Peyer's patch (tissue), 4 donors: ENCODE measurements around the gene SH2B3. TPM values are rescaled to one million over a fixed set of nuclear protein-coding genes. Genes with fewer than 3 reads are reported as not detected.

Source experiments
- DNase-seq, 3 donors: peaks; one replicate each; pipeline ENCODE4 v3.0.0-alpha.2; 2017 to 2019
- H3K27ac ChIP-seq, 4 donors: fragments of 200-600 bp; sonication (generic); one replicate each; pipeline ENCODE4 v1.5.1; 2016 to 2019
- H3K27me3 ChIP-seq, 2 donors: fragments of 200-600 bp; sonication (generic); one replicate each; pipeline ENCODE4 v1.5.1; 2019
- H3K36me3 ChIP-seq, 3 donors: fragments of 200-600 bp; sonication (generic); one replicate each; pipeline ENCODE4 v1.5.1; 2016 to 2019
- H3K4me1 ChIP-seq, 4 donors: fragments of 200-600 bp; sonication (generic); one replicate each; pipeline ENCODE4 v1.5.1; 2016 to 2019
- H3K4me3 ChIP-seq, 4 donors: fragments of 200-600 bp; sonication (generic); 1 replicate in 3 of 4; 2 replicates in 1 of 4; pipeline ENCODE4 v1.5.1; 2016 to 2019; ENCODE audit warnings: mild to moderate bottlenecking in 1 of 4
- H3K9me3 ChIP-seq, 4 donors: fragments of 200-600 bp; sonication (generic); one replicate each; pipeline ENCODE4 v1.5.1; 2016 to 2019; ENCODE audit warnings: mild to moderate bottlenecking in 1 of 4
- CTCF ChIP-seq, 6 experiments: fragments of 450-650 bp in 4 of 6; fragments of 200-600 bp in 2 of 6; sonication (generic) in 1 of 6; IDR thresholded peaks; one replicate each; pipeline ENCODE4 v1.5.1; 2017 to 2019; ENCODE audit warnings: antibody characterized with exemption in 6 of 6, mild to moderate bottlenecking in 3 of 6, moderate library complexity in 1 of 6
- POLR2A ChIP-seq, 2 donors: fragments of 450-650 bp; IDR thresholded peaks; one replicate each; pipeline ENCODE4 v1.5.1; 2017; ENCODE audit warnings: antibody characterized with exemption in 2 of 2, mild to moderate bottlenecking in 2 of 2, moderate library complexity in 2 of 2
- total RNA-seq, 4 donors: library from RNA; depleted of rRNA; stranded (reverse); fragments of >200 nt; gene quantifications; one replicate each; pipeline ENCODE4 v1.1.0, GENCODE V29; 2016

The SH2B3 gene
- total RNA-seq, 4 donors from 2014 or later: 4.4 to 37.1 (median 8.4) TPM

DNA sequence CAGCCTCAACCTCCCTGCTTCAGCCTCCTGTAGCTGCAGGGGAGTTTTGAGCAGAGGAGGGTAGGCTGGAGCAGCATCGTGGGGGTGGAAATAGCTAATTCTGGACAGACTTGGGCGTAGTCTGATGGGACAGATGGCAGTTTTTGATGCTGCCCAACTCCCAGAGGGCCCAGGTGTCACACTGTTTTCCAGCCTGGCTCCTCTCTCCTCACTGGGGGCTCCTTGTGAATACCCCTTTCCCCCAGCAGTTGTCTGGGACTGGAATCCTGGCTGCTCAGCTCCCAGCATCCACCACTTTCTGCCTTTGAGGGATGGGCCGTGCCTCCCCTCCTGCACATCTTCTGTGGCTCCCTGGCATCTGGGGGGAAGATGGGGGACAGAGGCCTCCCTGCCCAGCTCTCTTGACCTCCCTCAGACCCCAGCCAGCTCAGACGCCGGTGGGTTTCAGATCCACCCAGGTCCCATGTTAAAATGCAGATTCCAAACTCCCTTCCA is 34.0 kb downstream of the SH2B3 start:
- Histone ChIP-seq H3K4me1 (peaks cover 4 to 77% (median 44%) of the 10 kb centered on the region in 4 donors), H3K27ac (peak overlapping the region in 3 of 4 donors; percentile 20 to 85 (median 81)), H3K9me3 (no peaks in the 10 kb centered on the region), H3K4me3 (no peak overlapping the region), H3K36me3 (no peaks in the 10 kb centered on the region), H3K27me3 (no peaks in the 10 kb centered on the region)
- TF ChIP-seq POLR2A (IDR thresholded peaks at IDR 0.05): no peak
- TF ChIP-seq CTCF (IDR thresholded peaks at IDR 0.05): no peak
- peak in 1 of 3 donors; percentile 42 for DNase-seq

GRCh38 chr12:111440152-111440551 is 34.4 kb downstream of the SH2B3 start:
- H3K4me1 ChIP-seq: peaks cover 0 to 77% (median 44%) of the 10 kb centered on the region in 4 donors
- H3K27me3 ChIP-seq: no peaks in the 10 kb centered on the region

GRCh38 chr12:111440631-111441030 is 34.9 kb downstream of the SH2B3 start:
- Histone ChIP-seq H3K4me1 (peaks cover 0 to 77% (median 44%) of the 10 kb centered on the region in 4 donors), H3K4me3 (no peak overlapping the region), H3K9me3 (no peaks in the 10 kb centered on the region), H3K27me3 (no peaks in the 10 kb centered on the region), H3K27ac (peak overlapping the region in 3 of 4 donors; percentile 20 to 85 (median 33)), H3K36me3 (peaks cover 0 to 1% (median 0%) of the 10 kb centered on the region in 3 donors)
- TF ChIP-seq CTCF (IDR thresholded peaks at IDR 0.05) (no peak), POLR2A (IDR thresholded peaks at IDR 0.05) (no peak)
- peak in 1 of 3 donors; percentile 31 for DNase-seq

More at GRCh38 chr12:111440152-111440551, 34.4 kb downstream of the SH2B3 start:
- Histone ChIP-seq H3K27ac (peak overlapping the region in 3 of 4 donors; percentile 20 to 85 (median 33)), H3K4me3 (no peak overlapping the region), H3K36me3 (no peaks in the 10 kb centered on the region), H3K9me3 (no peaks in the 10 kb centered on the region)
- peak in 1 of 3 donors; percentile 45 for DNase-seq
- TF ChIP-seq CTCF (IDR thresholded peaks at IDR 0.05) (no peak), POLR2A (IDR thresholded peaks at IDR 0.05) (no peak)

DNA sequence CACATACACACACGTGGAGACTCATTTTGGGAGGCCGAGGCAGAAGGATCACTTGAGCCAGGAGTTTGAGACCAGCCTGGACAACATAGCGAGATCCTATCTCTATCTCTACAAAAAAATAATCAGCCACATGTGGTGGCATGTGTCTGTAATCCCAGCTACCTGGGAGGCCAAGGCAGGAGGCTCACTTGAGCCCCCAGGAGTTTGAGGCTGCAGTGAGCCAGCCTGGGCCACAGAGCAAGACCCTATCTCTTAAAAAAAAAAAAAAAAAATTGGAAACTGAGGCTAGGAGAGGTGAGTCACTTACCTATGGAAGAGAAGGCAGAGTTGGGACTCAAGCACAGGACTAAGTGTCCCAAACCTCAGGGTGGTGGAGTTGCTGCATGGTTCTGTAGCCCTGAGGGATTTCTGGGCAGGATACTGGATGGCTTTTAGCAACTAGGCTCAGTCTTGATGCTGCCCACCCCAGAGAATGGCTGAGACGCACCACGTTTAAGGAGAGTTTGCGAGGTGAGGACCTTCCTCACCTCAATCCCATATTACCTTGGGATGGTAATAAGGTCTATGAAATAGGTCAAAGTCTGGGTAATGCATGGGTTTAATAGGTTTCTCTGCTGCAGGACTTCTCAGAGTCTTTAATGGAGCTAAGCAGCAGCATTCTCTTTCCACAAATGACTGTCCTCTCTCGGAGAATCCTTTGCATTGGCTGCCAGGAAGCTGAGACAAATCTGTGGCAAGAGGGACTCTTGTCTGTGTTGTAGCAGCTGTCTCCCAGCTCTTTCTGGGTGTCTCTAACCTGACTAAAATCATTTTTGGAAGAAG is 35.6 kb downstream of the SH2B3 start:
- DNase-seq: peak in 1 of 3 donors; percentile 32
- H3K36me3 ChIP-seq: peaks cover 0 to 8% (median 0%) of the 10 kb centered on the region in 3 donors
- no peak overlapping the region for H3K4me3 ChIP-seq
- peak overlapping the region in 1 of 4 donors; percentile 16 for H3K27ac ChIP-seq
- H3K9me3 ChIP-seq: no peaks in the 10 kb centered on the region
- no peaks in the 10 kb centered on the region for H3K27me3 ChIP-seq
- H3K4me1 ChIP-seq: peaks cover 0 to 77% (median 41%) of the 10 kb centered on the region in 4 donors
- TF ChIP-seq POLR2A (IDR thresholded peaks at IDR 0.05) (no peak), CTCF (IDR thresholded peaks at IDR 0.05) (no peak)

DNA sequence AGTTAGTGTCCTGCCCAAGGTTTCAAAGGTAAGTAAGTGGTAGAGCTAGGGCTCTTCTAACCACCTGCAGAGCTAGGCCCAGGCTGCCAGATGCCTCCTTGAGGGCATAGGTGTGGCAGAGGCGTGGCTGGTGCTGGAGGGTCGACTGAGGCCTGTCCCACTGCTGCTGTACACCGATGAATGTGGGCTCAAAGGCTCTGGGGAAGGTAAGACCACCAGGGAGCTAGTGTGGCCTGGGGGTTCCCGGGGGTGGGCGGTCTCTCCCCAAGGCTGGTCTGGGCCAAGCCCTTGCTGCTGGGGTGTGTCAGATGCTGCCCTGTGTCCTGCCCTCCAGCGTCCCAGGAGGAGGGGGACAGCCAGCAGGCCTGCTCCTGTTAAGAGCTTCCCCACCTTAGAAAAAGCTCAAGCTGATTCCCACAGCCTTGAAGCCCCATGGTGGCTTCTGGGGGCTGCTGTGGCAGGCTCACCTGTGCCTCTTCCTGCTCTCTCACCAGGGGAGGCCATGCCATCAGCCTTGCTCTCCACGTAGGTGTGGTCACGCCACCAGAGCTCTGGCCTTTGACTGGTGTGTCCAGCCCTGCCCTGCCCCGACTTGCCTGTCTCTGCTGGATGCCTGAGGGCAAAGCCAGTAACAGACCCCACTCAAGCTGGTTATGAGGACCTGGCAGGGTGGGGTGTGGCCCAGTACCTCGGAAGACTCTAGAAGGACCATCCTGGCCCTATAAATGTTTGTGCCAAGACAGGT is 36.8 kb downstream of the SH2B3 start:
- peaks cover 0 to 19% (median 0%) of the 10 kb centered on the region in 3 donors for H3K36me3 ChIP-seq
- H3K4me1 ChIP-seq: peaks cover 0 to 78% (median 40%) of the 10 kb centered on the region in 4 donors

More for the DNA sequence above, 36.8 kb downstream of the SH2B3 start:
- peak overlapping the region in 2 of 4 donors; percentile 56 to 85 for H3K27ac ChIP-seq
- peak in 1 of 3 donors; percentile 46 for DNase-seq
- no peak overlapping the region for H3K4me3 ChIP-seq
- TF ChIP-seq CTCF (IDR thresholded peaks at IDR 0.05): no peak
- no peak for TF ChIP-seq POLR2A (IDR thresholded peaks at IDR 0.05)
- no peaks in the 10 kb centered on the region for H3K27me3 ChIP-seq
- no peaks in the 10 kb centered on the region for H3K9me3 ChIP-seq
